ENCODE data around the gene ARID1B. TPM values are rescaled to one million over a fixed set of nuclear protein-coding genes. Genes with fewer than 3 reads are reported as not detected.

The ARID1B gene
- total and polyA plus RNA-seq, 9 of the 15 experiments (the other 6 are each of a cell fraction or from before 2014, with no cell fraction given) = 12.5 to 50.5 (median 25.8) TPM

DNA sequence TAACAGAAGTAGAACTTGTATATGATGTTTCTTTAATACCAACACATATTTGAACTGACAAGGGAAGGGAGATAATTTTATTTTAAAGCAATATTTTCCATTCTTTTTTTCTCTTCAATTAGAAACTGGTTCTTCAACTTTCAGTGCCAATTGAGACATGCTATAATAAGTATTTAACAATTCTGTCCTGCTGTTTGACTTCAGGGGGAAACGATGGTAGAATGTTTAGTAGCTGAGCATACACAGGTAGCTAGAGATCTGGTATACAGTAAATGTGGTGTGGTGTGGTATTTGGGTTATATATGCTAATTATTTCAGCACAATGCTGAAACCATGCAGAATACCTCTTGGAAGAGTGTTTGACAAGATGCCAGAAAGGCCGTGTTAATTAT lies 156.9 kb downstream of the ARID1B start (continued):
- no peak for TF ChIP-seq MGA (IDR thresholded peaks at IDR 0.05)
